CMK (cell line): ENCODE data around the gene SIL1.
"Not testable (repeated sequence)": the region's sequence is repeated elsewhere in the genome, so short reads cannot be mapped to it uniquely, and the experiment has no call there.

Experiments used
- DNase-seq: peaks from one replicate; pipeline ENCODE4 v3.0.0-alpha.2; 2010; ENCODE audit warnings: low read depth

SIL1 gene

DNA sequence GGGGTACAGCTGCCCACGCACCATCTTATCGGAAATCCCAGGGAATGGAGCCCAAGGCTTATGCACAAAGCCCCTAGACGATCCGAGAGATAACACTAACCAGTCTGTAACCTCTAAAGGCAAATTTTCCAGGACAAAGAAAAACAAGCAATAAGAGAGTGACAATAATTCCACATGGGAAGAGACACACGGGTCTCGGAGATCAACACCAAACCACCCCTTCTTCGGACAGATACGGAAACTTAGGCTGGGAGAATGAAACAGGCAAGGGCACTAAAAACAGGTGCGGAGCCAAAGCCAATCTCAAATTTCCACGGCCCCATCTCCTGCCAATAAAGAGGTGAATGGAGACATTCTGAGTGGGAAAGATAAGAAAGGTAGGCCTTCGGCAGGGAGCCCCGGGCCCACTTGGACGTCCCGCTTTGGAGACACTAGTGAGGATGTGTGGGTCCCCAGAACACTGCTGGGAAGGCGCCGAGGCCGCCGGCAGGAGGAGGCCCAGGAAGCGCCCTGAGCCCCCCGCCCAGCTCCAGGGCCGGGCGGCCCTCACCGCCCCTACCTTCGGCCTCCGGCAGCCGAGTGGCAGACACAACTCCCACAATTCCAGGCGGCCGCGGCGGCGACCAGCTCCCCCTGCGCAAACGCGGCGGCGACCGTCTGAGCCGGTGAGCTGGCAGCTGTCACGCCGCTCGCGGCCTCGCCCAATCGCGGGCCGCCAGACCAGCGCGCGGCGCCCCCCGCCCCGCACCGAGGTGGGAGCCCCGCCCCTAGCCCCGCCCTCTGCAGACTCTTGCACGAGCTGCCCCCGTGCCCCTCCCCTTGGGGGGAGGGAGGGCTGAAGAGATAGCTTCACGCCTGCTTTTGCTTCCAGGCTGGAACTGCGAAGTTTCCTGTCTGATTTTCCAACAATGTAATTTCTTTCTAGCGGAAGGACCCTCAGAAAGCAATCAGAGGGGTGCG lies at the start of gene SIL1:
Gene SIL1, minus strand, starts transcription at position 659 of the 960 bp plus-strand sequence. CDS start 70,525 bp downstream, outside the sequence.
- peak; percentile 77 for DNase-seq

GRCh38 chr5:139246394-139246793 lies 48.2 kb upstream of the SIL1 start:
- DNase-seq = peak; percentile 69

- DNase-seq = no peak
Observed at GRCh38 chr5:139245637-139246339, 47.6 kb upstream of the SIL1 start.

DNA sequence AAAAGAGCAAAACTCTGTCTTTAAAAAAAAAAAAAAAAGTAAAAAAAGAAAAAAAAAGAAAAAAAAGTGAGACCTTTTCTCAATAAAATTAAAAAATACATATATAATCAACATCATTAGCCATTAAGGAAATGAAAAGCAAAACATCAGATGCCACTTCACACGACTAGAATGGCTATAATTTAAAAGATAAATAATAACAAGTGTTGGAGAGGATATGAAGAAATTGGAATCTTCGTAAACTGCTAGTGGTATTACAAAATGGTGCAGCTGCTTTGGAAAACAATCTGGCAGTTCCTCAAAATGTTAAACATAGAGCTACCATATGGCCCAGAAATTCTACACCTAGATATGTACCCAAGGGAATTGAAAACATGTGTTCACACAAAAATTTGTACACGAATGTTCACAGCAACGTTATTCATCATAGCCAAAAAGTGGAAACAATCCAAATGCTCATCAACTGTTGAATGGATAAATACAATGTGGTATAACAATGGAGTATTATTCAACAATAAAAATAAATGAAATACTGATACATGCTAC lies 45.3 kb upstream of the SIL1 start:
- DNase-seq = no peak

- no peak for DNase-seq
Observed at GRCh38 chr5:139241139-139241538, 43.0 kb upstream of the SIL1 start.

- DNase-seq = no peak
Observed at GRCh38 chr5:139236479-139236878, 38.3 kb upstream of the SIL1 start.

GRCh38 chr5:139232147-139232724 lies 34.1 kb upstream of the SIL1 start:
- peak; percentile 85 for DNase-seq

- DNase-seq = no peak
Observed at GRCh38 chr5:139228201-139228803, 30.1 kb upstream of the SIL1 start.

DNA sequence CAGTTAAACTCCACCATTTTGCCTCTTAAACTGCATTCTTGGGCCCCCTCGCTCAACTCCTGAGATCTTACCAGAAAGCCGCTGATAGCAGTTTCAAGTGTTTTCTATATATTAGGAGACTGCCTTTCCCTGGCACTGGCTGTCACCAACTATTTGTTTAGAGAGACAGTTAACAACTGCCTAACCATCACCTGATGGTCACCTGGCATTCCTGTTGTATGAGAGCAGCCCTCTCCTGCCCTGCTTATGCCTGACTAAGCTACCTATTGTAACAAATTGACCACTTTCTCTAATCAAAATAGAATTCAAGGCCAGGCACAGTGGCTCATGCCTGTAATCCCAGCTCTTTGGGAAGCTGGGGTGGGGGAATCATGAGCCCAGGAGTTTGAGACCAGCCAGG lies 28.0 kb upstream of the SIL1 start:
- DNase-seq = no peak

- DNase-seq = no peak
Observed at GRCh38 chr5:139223481-139223880, 25.3 kb upstream of the SIL1 start.

GRCh38 chr5:139222346-139222745 lies 24.2 kb upstream of the SIL1 start:
- no peak for DNase-seq

DNA sequence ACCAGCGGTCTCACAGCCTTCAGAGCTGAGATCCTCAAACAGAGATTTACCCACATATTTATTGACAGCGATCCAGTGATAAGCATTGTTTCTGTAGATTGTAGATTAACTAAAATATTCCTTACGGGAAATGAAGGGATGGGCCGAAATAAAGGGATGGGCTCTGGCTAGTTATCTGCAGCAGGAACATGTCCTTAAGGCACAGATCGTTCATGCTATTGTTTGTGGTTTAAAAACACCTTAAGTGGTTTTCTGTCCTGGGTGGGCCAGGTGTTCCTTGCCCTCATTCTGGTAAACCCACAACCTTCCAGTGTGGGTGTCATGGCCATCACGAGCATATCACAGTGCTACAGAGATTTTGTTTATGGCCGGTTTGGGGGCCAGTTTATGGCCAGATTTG lies 19.9 kb upstream of the SIL1 start:
- not testable (repeated sequence) for DNase-seq

DNA sequence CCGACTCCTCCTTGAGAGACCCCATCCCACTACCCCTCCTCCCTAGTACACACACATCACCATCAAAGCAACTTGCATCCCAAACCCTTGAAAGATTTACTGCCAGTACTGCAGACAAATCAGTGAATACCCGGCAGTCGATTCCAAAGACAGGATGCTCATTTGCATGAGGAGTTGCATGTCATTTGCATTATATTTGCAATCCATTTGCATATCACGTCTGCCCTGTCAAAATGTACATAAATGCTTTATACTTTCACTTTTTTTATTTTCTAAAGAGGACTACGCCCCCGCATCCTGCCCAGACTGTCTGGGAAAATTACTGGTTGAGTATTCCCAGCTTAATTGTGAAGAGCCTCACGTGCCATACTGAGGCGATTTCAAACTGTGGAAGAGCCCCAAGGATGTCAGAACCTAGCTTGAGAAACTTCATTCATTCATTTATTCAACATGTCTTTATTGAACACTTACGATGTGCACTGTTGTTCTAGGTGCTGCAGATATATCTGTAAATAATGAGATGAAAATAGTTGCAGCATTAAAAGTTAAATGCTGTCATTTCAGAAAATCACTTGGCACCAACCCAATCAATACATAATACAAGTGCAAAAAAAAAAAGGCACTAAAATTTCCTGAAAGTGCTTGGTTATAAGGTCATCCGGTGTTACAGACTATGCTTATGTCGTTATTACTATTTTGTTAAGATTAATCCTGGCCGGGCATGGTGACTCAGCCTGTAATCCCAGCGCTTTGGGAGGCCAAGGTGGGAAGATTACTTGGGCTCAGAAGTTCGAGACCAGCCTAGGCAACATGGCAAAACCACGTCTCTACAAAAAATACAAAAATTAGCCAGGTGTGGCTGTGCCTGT lies 17.2 kb upstream of the SIL1 start:
- no peak for DNase-seq

DNA sequence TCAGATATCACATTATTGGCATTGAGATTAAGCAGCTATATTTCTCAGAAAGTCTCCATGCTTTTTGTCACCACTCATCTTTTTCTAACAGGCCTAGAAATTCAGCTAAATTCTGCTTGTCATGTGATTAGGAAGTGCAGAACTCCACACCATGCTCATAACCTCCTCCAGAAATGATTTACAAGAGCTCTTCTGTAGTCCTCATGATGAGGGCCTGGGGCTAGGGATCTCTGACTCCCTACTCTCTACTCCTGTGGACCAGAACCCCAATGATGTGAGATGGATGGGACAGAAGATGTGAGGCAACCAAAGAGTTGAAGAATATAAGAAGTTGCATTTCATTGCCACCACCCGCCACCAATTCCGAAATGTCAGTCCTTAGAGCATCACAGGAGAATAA lies 16.5 kb upstream of the SIL1 start:
- DNase-seq = no peak

DNA sequence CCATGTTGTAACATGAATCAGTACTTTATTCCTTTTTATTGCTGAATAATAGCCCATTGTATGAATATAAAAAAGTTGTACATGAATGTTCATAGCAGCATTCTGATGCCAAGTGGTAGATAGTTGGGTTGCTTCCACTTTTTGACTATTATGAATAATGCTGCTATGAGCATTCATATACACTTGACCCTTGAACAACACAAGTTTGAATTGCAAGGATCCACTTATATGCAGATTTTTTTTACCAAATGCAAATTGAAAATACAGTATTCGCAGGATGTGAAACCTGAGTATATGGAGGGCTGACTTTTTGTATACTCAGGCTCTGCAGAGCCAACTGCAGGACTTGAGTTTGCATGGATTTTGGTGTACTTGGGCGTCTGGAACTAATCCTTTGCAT lies 14.7 kb upstream of the SIL1 start:
- DNase-seq = no peak

GRCh38 chr5:139212486-139212885 lies 14.3 kb upstream of the SIL1 start:
- DNase-seq = no peak

DNA sequence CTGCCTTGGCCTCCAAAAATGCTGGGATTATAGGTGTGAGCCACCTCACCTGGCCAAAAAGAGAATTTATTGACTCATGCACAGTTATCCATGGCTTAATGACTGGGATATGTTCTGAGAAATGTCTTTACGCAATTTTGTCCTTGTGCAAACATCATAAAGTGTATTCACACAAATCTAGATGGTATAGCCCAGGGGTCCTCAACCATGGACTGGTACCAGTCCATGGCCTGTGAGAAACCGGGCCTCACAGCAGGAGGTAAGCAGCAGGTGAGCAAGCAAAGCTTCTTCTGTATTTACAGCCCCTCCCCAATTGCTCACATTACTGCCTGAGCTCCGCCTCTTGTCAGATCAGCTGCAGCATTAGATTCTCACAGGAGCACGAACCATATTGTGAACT lies 12.4 kb upstream of the SIL1 start:
- DNase-seq = no peak

GRCh38 chr5:139207297-139208000 lies 9.3 kb upstream of the SIL1 start:
- no peak for DNase-seq

GRCh38 chr5:139205586-139205985 lies 7.4 kb upstream of the SIL1 start:
- no peak for DNase-seq

DNA sequence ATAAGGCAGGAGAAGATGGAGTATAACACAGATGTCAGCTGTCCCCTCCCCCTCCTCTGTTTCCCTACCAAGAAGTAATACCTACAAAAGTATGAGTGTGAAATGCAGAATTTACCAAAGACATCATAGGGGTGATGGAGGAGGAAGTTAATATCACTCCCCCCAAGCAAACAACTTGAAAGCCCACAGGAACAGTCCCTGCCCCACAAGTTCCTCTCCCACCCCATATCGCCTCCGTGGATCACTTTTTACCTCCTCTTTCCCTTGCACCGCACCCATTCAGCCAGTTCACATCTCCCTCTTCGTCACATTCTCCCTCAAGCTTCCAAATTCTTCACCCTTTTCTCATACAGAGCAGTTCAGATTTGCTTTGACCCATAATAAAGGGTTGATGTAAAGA lies 7.0 kb upstream of the SIL1 start:
- no peak for DNase-seq

DNA sequence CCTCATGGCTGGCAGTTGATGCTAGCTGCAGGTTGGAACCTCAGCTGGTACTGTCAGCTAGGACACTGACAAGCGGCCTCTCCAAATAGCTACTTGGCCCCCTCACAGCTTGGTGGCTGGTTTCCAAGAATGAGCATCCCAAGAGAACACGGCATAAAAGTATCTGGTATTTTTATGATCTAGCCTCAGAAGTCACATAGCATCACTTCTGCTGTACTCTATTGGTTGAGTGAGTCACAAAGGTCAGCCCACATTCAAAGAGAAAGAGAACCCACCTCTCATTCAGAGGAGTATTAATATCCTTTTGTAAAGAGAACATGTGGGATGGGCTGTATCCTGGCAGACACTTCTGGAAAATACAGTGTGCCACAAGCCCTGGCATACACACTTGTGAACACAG lies 6.0 kb upstream of the SIL1 start:
- no peak for DNase-seq
